Raji (cell line): ENCODE data around the gene ADCY5.

Experiments used
- POLR2A ChIP-seq: IDR thresholded peaks from 2 replicates; pipeline ENCODE4 v1.6.1; 2011; ENCODE audit warnings: low read depth, low read length, control low read depth; ENCODE audit not compliant: insufficient read depth

The ADCY5 gene

GRCh38 chr3:123344907-123345594 lies 103.8 kb downstream of the ADCY5 start:
- TF ChIP-seq POLR2A, result no peak

- no peak for TF ChIP-seq POLR2A
These were observed 104.5 kb downstream of the ADCY5 start for GRCh38 chr3:123344175-123344906.

GRCh38 chr3:123343296-123344174 lies 105.4 kb downstream of the ADCY5 start:
- TF ChIP-seq POLR2A, result no peak

GRCh38 chr3:123342631-123343080 lies 106.2 kb downstream of the ADCY5 start:
- TF ChIP-seq POLR2A, result no peak

GRCh38 chr3:123341871-123342630 lies 106.8 kb downstream of the ADCY5 start:
- no peak for TF ChIP-seq POLR2A

GRCh38 chr3:123340336-123340735 lies 108.6 kb downstream of the ADCY5 start:
- TF ChIP-seq POLR2A, result no peak

- TF ChIP-seq POLR2A, result no peak
These were observed 109.6 kb downstream of the ADCY5 start for GRCh38 chr3:123339302-123339701.

- TF ChIP-seq POLR2A, result no peak
These were observed 110.2 kb downstream of the ADCY5 start for GRCh38 chr3:123338620-123339061.

- no peak for TF ChIP-seq POLR2A
These were observed 110.8 kb downstream of the ADCY5 start for GRCh38 chr3:123337948-123338619.

GRCh38 chr3:123337226-123337625 lies 111.7 kb downstream of the ADCY5 start:
- TF ChIP-seq POLR2A, result no peak

GRCh38 chr3:123336441-123336851 lies 112.4 kb downstream of the ADCY5 start:
- no peak for TF ChIP-seq POLR2A

- TF ChIP-seq POLR2A, result no peak
These were observed 112.9 kb downstream of the ADCY5 start for GRCh38 chr3:123336001-123336400.

- TF ChIP-seq POLR2A, result no peak
These were observed 113.8 kb downstream of the ADCY5 start for GRCh38 chr3:123335007-123335670.

GRCh38 chr3:123334056-123334455 lies 114.8 kb downstream of the ADCY5 start:
- TF ChIP-seq POLR2A, result no peak

- no peak for TF ChIP-seq POLR2A
These were observed 115.5 kb downstream of the ADCY5 start for GRCh38 chr3:123333401-123333800.
